ENCODE data around the gene BACH2. TPM values are rescaled to one million over a fixed set of nuclear protein-coding genes. Genes with fewer than 3 reads are reported as not detected.

Gene BACH2
- total RNA-seq, 1 experiment from 2014 or later = 3.3 TPM

GRCh38 chr6:89956182-89956581, 340.5 kb downstream of the BACH2 start:
- Histone ChIP-seq H3K9ac (ENCODE audit: low read length) (no peak overlapping the region), H2AFZ (ENCODE audit: low read depth, low read length, poor library complexity, severe bottlenecking) (no peak overlapping the region), H3K4me2 (ENCODE audit: low read length) (no peak overlapping the region), H3K9me2 (ENCODE audit: insufficient read depth) (no peaks in the 10 kb centered on the region), H3K27me3 (ENCODE audit: insufficient read depth, low read length) (no peaks in the 10 kb centered on the region), H3K4me1 (ENCODE audit: control insufficient read depth in 1 of 2, insufficient read depth in 2 of 2, low read length in 2 of 2) (no peaks in the 10 kb centered on the region), H3K9me3 (ENCODE audit: control insufficient read depth in 1 of 2, insufficient read depth in 1 of 2, low read depth in 1 of 2, low read length in 2 of 2) (no peaks in the 10 kb centered on the region), H3K27ac (ENCODE audit: low read depth, low read length) (no peak overlapping the region), H3K4me3 (replicated peaks in 1 of 2; ENCODE audit: low read depth in 1 of 2, low read length in 2 of 2) (no peak overlapping the region), H3K79me2 (ENCODE audit: insufficient read depth, low read length) (no peaks in the 10 kb centered on the region), H4K20me1 (ENCODE audit: insufficient read depth) (no peaks in the 10 kb centered on the region), H3K36me3 (ENCODE audit: control insufficient read depth in 1 of 2, insufficient read depth in 2 of 2, low read length in 2 of 2) (no peaks in the 10 kb centered on the region)
- BruUV-seq (replicated peaks) = no TSS peak
- DNase-seq (ENCODE audit: low read depth, low spot score) = no peak
- RAD21 ChIA-PET (ENCODE audit: low non-redundant PET in 1 of 2, low total read pairs in 2 of 2, uncharacterized antibody in 2 of 2, unreplicated experiment in 2 of 2) = no interaction called here
- no peak for TF ChIP-seq FOSL1 (IDR thresholded peaks at IDR 0.05; ENCODE audit: low read depth)
- no peak for TF ChIP-seq RAD21 (IDR thresholded peaks at IDR 0.05; ENCODE audit: low read depth)
- no peak for TF ChIP-seq CBX3 (IDR thresholded peaks at IDR 0.05; ENCODE audit: low read depth)
- no peak for TF ChIP-seq ELF1 (IDR thresholded peaks at IDR 0.05; ENCODE audit: borderline replicate concordance, low read depth)
- TF ChIP-seq, protein P1, sequence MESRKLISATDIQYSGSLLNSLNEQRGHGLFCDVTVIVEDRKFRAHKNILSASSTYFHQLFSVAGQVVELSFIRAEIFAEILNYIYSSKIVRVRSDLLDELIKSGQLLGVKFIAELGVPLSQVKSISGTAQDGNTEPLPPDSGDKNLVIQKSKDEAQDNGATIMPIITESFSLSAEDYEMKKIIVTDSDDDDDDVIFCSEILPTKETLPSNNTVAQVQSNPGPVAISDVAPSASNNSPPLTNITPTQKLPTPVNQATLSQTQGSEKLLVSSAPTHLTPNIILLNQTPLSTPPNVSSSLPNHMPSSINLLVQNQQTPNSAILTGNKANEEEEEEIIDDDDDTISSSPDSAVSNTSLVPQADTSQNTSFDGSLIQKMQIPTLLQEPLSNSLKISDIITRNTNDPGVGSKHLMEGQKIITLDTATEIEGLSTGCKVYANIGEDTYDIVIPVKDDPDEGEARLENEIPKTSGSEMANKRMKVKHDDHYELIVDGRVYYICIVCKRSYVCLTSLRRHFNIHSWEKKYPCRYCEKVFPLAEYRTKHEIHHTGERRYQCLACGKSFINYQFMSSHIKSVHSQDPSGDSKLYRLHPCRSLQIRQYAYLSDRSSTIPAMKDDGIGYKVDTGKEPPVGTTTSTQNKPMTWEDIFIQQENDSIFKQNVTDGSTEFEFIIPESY (IDR thresholded peaks at IDR 0.05; ENCODE audit: extremely low read depth, insufficient replicate concordance, low read length) = no peak
- TF ChIP-seq SP1 (IDR thresholded peaks at IDR 0.05; ENCODE audit: low read depth) = no peak
- TF ChIP-seq SIN3A (IDR thresholded peaks at IDR 0.05; ENCODE audit: low read depth) = no peak
- no peak for TF ChIP-seq POLR2A (IDR thresholded peaks at IDR 0.05; ENCODE audit: borderline replicate concordance, extremely low read depth, insufficient read depth, insufficient read length)
- no peak for TF ChIP-seq TCF7L2 (IDR thresholded peaks at IDR 0.05; ENCODE audit: borderline replicate concordance, extremely low read depth, insufficient read depth, insufficient read length)
- no peak for TF ChIP-seq CEBPB (IDR thresholded peaks at IDR 0.05; ENCODE audit: low read depth)
- TF ChIP-seq MAX (IDR thresholded peaks at IDR 0.05) = no peak
- TF ChIP-seq, protein P2, sequence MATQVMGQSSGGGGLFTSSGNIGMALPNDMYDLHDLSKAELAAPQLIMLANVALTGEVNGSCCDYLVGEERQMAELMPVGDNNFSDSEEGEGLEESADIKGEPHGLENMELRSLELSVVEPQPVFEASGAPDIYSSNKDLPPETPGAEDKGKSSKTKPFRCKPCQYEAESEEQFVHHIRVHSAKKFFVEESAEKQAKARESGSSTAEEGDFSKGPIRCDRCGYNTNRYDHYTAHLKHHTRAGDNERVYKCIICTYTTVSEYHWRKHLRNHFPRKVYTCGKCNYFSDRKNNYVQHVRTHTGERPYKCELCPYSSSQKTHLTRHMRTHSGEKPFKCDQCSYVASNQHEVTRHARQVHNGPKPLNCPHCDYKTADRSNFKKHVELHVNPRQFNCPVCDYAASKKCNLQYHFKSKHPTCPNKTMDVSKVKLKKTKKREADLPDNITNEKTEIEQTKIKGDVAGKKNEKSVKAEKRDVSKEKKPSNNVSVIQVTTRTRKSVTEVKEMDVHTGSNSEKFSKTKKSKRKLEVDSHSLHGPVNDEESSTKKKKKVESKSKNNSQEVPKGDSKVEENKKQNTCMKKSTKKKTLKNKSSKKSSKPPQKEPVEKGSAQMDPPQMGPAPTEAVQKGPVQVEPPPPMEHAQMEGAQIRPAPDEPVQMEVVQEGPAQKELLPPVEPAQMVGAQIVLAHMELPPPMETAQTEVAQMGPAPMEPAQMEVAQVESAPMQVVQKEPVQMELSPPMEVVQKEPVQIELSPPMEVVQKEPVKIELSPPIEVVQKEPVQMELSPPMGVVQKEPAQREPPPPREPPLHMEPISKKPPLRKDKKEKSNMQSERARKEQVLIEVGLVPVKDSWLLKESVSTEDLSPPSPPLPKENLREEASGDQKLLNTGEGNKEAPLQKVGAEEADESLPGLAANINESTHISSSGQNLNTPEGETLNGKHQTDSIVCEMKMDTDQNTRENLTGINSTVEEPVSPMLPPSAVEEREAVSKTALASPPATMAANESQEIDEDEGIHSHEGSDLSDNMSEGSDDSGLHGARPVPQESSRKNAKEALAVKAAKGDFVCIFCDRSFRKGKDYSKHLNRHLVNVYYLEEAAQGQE (IDR thresholded peaks at IDR 0.05; ENCODE audit: low read depth) = no peak
- TF ChIP-seq SRF (IDR thresholded peaks at IDR 0.05; ENCODE audit: low read depth) = no peak
- TF ChIP-seq YY1 (IDR thresholded peaks at IDR 0.05; ENCODE audit: extremely low read depth, insufficient replicate concordance, low read depth, low read length) = no peak
- TF ChIP-seq, protein P3, sequence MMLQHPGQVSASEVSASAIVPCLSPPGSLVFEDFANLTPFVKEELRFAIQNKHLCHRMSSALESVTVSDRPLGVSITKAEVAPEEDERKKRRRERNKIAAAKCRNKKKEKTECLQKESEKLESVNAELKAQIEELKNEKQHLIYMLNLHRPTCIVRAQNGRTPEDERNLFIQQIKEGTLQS (IDR thresholded peaks at IDR 0.05) = no peak
- no peak for TF ChIP-seq EZH2 (IDR thresholded peaks at IDR 0.05)
- TF ChIP-seq JUND (IDR thresholded peaks at IDR 0.05) = no peak
- ATAC-seq = no peak
- intact Hi-C loops (cut with micrococcal nuclease) = no loop called here
- CTCF ChIA-PET = interaction anchor here (1.1 kb wide), 1 partner anchor 16 kb away, joined by 3 read pairs; no protein-coding TSS in a partner anchor
- POLR2A ChIA-PET = no interaction called here

Data from HCT116 (cell line).